Erythroblast (primary cell): ENCODE measurements around the gene ZNF582.
"Not testable (repeated sequence)": the region's sequence is repeated elsewhere in the genome, so short reads cannot be mapped to it uniquely, and the experiment has no call there.

Experiments used
- GATA1 ChIP-seq: IDR thresholded peaks from 2 replicates; pipeline ENCODE4 v1.6.1; 2011; ENCODE audit warnings: low read depth, mild to moderate bottlenecking, control low read depth, low read length, moderate library complexity
- POLR2A ChIP-seq: IDR thresholded peaks from 2 replicates; pipeline ENCODE4 v1.6.1; 2011; ENCODE audit warnings: mild to moderate bottlenecking, low read length

DNA sequence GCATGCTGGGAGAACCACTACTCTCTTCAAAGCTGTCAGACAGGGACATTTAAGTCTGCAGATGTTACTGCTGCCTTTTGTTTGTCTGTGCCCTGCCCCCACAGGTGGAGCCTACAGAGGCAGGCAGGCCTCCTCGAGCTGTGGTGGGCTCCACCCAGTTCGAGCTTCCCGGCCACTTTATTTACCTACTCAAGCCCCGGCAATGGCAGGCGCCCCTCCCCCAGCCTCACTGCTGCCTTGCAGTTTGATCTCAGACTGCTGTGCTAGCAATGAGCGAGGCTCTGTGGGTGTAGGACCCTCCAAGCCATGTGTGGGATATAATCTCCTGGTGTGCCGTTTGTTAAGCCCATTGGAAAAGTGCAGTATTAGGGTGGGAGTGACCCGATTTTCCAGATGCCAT lies 56.3 kb downstream of the ZNF582 start:
- TF ChIP-seq POLR2A, GATA1: not testable (repeated sequence)
